Vagina (tissue), 2 donors: Measurements from ENCODE around the gene SH3BGR. TPM values are rescaled to one million over a fixed set of nuclear protein-coding genes. Genes with fewer than 3 reads are reported as not detected.

Experiments
- DNase-seq, 2 donors: peaks; one replicate each; pipeline ENCODE4 v3.0.0-alpha.2; 2017; ENCODE audit errors: extremely low spot score in 2 of 2
- H3K27ac ChIP-seq: fragments of 200-600 bp; sonication (generic); one replicate; pipeline ENCODE4 v1.5.1; 2019
- H3K27me3 ChIP-seq: fragments of 200-600 bp; sonication (generic); one replicate; pipeline ENCODE4 v1.5.1; 2019
- H3K36me3 ChIP-seq, 2 donors: fragments of 200-600 bp; sonication (generic); one replicate each; pipeline ENCODE4 v1.5.1; 2017 to 2019
- H3K4me1 ChIP-seq: fragments of 200-600 bp; sonication (generic); one replicate; pipeline ENCODE4 v1.5.1; 2019
- H3K4me3 ChIP-seq, 2 donors: fragments of 200-600 bp; sonication (generic); 1 replicate in 1 of 2; 2 replicates in 1 of 2; pipeline ENCODE4 v1.5.1; 2016 to 2019
- H3K9me3 ChIP-seq: fragments of 200-600 bp; sonication (generic); one replicate; pipeline ENCODE4 v1.5.1; 2019
- CTCF ChIP-seq, 3 experiments: fragments of 450-650 bp in 2 of 3; fragments of 200-600 bp in 1 of 3; sonication (generic) in 1 of 3; IDR thresholded peaks; one replicate each; pipeline ENCODE4 v1.5.1; 2017 to 2019; ENCODE audit warnings: antibody characterized with exemption in 3 of 3, mild to moderate bottlenecking in 2 of 3, moderate library complexity in 2 of 3
- POLR2A ChIP-seq, 2 donors: fragments of 450-650 bp; IDR thresholded peaks; one replicate each; pipeline ENCODE4 v1.6.1; 2017; ENCODE audit warnings: antibody characterized with exemption in 2 of 2, mild to moderate bottlenecking in 2 of 2, moderate library complexity in 2 of 2
- POLR2AphosphoS5 ChIP-seq, 2 donors: sonication (generic); formaldehyde crosslinking; IDR thresholded peaks; one replicate each; pipeline ENCODE4 v1.9.0; 2017; ENCODE audit warnings: antibody characterized with exemption in 2 of 2, mild to moderate bottlenecking in 2 of 2, low read depth in 1 of 2; ENCODE audit not compliant: insufficient read depth in 1 of 2
- intact Hi-C: fragments of 100-400 bp; cut with DNase I; formaldehyde crosslinking; loops from one replicate; pipeline ENCODE4 v1.15.1; 2023
- total RNA-seq: library from RNA; depleted of rRNA; stranded (reverse); fragments of >200 nt; gene quantifications from one replicate; pipeline ENCODE4 v1.2.3, GENCODE V29; 2016

The SH3BGR gene
- total RNA-seq, 1 donor from 2014 or later: 1.2 TPM

DNA sequence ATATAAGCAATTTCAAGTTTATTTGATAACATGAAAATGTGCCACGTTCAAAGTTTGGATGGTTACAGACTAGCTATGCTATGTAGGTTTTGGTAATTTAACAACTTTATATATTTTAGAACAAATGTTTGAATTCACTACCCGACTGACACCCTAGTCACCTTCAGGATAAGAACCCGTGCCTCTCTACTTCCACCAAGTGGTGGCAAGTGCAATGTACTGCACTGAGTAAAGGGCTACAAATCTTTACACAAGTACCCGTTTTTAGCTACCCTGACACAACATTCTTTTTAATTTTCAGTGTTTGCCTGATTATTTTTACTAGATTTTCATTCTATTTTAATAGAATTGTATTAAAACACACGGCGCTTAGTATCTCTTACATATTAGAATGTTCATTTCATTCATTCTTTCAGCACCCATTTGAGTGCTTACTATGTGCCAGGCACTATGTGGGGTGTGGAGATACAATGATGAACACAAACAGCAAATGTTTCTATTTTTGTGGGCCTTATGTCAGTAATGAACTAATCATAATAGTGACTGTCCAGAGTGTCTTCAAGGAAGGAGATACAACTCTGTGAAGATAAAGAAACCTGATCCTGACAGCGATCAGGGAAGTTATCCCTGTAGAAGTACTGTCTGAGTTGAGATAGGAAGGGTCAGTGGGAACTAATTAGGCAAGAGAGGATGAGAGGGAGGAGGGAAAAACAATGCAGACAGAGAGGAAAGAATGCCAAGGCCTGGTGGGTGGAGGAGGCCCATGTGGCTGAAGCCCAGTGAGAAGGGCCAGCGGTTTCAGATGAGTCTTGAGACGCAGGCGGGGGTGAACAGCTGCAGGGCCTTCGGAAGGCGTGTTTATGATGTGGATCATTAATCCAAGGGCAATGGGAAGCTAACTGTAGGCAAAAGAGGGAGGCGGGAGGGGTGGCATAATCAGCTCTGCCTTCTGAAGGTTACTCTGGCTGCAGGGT, 10.0 kb upstream of the SH3BGR start:
- no peaks in the 10 kb centered on the region for H3K36me3 ChIP-seq
- H3K9me3 ChIP-seq: no peaks in the 10 kb centered on the region
- intact Hi-C loops: no loop called here

GRCh38 chr21:39444421-39445180, 7.2 kb upstream of the SH3BGR start:
- DNase-seq: no peak
- TF ChIP-seq POLR2AphosphoS5 (IDR thresholded peaks at IDR 0.05; ENCODE audit: insufficient read depth in 1 of 2, low read depth in 1 of 2) (no peak), CTCF (IDR thresholded peaks at IDR 0.05) (no peak), POLR2A (IDR thresholded peaks at IDR 0.05) (no peak)
- no peaks in the 10 kb centered on the region for H3K9me3 ChIP-seq
- peak overlapping the region; percentile 90 for H3K27ac ChIP-seq
- peaks cover 13% of the 10 kb centered on the region for H3K4me1 ChIP-seq
- H3K4me3 ChIP-seq: peak overlapping the region; percentile 72 to 82
- H3K36me3 ChIP-seq: no peaks in the 10 kb centered on the region
- intact Hi-C loops: no loop called here
- no peaks in the 10 kb centered on the region for H3K27me3 ChIP-seq

More for the DNA sequence above, 10.0 kb upstream of the SH3BGR start:
- H3K4me3 ChIP-seq: no peak overlapping the region
- DNase-seq: no peak
- no peaks in the 10 kb centered on the region for H3K27me3 ChIP-seq
- TF ChIP-seq CTCF (IDR thresholded peaks at IDR 0.05): peak in 1 of 3 experiments; percentile 25
- TF ChIP-seq POLR2AphosphoS5 (IDR thresholded peaks at IDR 0.05; ENCODE audit: insufficient read depth in 1 of 2, low read depth in 1 of 2): no peak
- peaks cover 13% of the 10 kb centered on the region for H3K4me1 ChIP-seq
- no peak overlapping the region for H3K27ac ChIP-seq

DNA sequence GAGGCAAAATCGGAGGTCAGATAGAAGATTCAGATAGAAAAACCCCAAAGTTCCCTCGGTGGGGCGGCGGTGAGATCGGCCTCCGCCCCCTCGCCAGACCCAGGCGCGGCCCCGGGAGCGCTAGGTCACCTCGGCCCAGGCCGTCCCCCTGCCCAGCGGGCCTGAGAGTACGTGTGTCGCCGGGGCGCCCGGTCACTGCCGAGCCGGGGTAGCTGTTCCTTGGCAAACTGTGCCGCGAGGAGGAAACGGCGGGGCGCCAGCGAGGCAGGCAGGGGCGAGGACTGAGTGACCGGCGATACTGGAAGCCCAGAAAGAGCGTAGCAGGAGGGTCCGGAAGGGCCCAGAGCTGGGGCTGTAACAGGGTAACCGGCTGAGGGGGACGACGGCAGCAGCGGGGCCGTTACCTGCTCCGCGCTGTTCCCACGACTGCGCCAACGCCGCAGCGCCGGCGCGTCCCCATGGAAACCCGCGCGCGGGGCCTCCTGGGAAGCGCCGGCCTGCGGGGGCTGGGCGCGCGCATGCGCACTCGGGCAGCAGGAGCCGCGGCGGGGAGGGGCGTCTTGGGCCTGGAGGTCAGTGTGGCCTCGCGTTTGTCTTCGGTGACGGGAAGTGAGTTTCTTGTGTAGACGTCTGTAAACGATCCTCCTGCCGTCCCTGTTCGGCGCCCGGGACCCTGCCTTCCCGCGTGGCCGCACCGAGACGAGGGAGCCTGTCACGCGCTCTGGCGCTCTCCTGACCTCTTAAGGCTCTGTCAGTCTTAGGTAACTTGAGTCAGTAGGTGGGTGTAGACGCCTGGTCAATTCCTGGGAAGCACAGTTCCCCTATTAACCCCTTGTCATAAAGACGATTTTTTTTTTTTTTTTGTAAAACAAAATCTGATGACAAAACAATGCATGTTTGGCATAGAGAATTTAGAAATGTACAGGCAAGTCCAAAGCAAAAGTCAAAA, 6.2 kb upstream of the SH3BGR start, which contains the start of gene LCA5L:
Gene LCA5L, minus strand, starts transcription at position 458 of the 949 bp plus-strand sequence. CDS start 17,285 bp downstream, outside the sequence.
- TF ChIP-seq POLR2AphosphoS5 (IDR thresholded peaks at IDR 0.05; ENCODE audit: insufficient read depth in 1 of 2, low read depth in 1 of 2): peak in 1 of 2 donors; percentile 71
- peak in 1 of 2 donors; percentile 47 for TF ChIP-seq POLR2A (IDR thresholded peaks at IDR 0.05)
- TF ChIP-seq CTCF (IDR thresholded peaks at IDR 0.05): no peak
- no peaks in the 10 kb centered on the region for H3K9me3 ChIP-seq
- no peaks in the 10 kb centered on the region for H3K27me3 ChIP-seq
- peak within 1 kb of the TSS; percentile 72 to 82 for H3K4me3 ChIP-seq
- peak within 1 kb of the TSS; percentile 90 for H3K27ac ChIP-seq
- intact Hi-C loops: no loop called here
- DNase-seq: no peak
- no peaks in the 10 kb centered on the region for H3K36me3 ChIP-seq
- H3K4me1 ChIP-seq: peaks cover 13% of the 10 kb centered on the region

DNA sequence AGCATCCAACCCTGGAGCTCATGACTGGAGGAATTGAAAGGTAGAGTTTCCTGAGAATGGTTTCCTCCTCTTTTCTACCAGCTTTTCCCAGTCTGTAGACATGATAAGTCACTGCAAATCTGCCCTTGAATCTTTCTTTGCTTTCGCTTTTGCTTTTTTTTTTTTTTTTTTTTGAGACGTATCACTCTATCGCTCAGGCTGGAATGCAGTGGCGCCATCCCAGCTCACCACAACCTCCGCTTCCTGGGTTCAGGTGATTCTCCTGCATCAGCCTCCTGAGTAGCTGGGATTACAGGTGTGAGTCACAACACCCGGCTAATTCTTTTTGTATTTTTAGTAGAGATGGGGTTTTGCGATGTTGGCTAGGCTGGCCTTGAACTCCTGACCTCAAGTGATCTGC, 4.5 kb upstream of the SH3BGR start:
- no peak for DNase-seq
- Histone ChIP-seq H3K4me3 (no peak overlapping the region), H3K9me3 (no peaks in the 10 kb centered on the region), H3K36me3 (no peaks in the 10 kb centered on the region), H3K27me3 (no peaks in the 10 kb centered on the region), H3K27ac (no peak overlapping the region), H3K4me1 (peaks cover 13% of the 10 kb centered on the region)
- TF ChIP-seq CTCF (IDR thresholded peaks at IDR 0.05): no peak
- no peak for TF ChIP-seq POLR2A (IDR thresholded peaks at IDR 0.05)
- TF ChIP-seq POLR2AphosphoS5 (IDR thresholded peaks at IDR 0.05; ENCODE audit: insufficient read depth in 1 of 2, low read depth in 1 of 2): no peak
- intact Hi-C loops: no loop called here
